K562 (cell line): ENCODE data around the gene HIVEP3. TPM values are rescaled to one million over a fixed set of nuclear protein-coding genes. Genes with fewer than 3 reads are reported as not detected.

Experiments used
- ATAC-seq: fragments of 200-7000 bp; cut with Tn5 transposase; 3 replicates; pipeline ENCODE4 v1.9.1; 2020; ENCODE audit warnings: moderate library complexity
- BruUV-seq: library from RNA; stranded (reverse); fragments of 400-500 nt; replicated peaks from 2 replicates; lab custom pipeline; 2021; lab: Mats Ljungman, UMichigan
- CTCF ChIA-PET: fragments of 300-600 bp; formaldehyde crosslinking; extraction: SDS; loops from one replicate; lab custom pipeline; 2021; ENCODE audit warnings: low intra/inter-chr PET ratio; lab: Yijun Ruan, JAX
- POLR2A ChIA-PET: fragments of 300-600, 350-650 bp; sonication (Branson Sonifier 250); formaldehyde crosslinking; extraction: SDS; loops from one replicate; lab custom pipeline; 2021; ENCODE audit warnings: antibody characterized with exemption, inconsistent platforms; lab: Yijun Ruan, JAX
- DNase-seq, 4 experiments: peaks; one replicate each; pipeline versions ENCODE4 v3.0.0 to v3.0.0-alpha.2; 2011 to 2018; ENCODE audit warnings: low spot score in 3 of 4, mixed read lengths in 3 of 4; ENCODE audit errors: extremely low read depth in 1 of 4
- FAIRE-seq: peaks from 2 replicates; lab custom pipeline; 2011; peaks lifted over from hg19 to GRCh38; lab: Jason Lieb, UNC
- H2AFZ ChIP-seq: 2 replicates; pipeline ENCODE4 v1.6.0; 2011; ENCODE audit warnings: low read depth, low read length, control low read depth, inconsistent platforms
- H3K27ac ChIP-seq: fragments of 200-600 bp; 3 replicates; pipeline ENCODE4 v1.8.0; 2011; ENCODE audit warnings: low read depth, mild to moderate bottlenecking, control low read depth, inconsistent platforms, low read length, moderate library complexity, mixed read lengths; ENCODE audit errors: extremely low read depth
- H3K27me3 ChIP-seq, 2 experiments: fragments of 300-600 bp in 1 of 2; 2 replicates in 1 of 2; 3 replicates in 1 of 2; pipeline versions ENCODE4 v1.6.0 to v1.8.0; 2011; ENCODE audit warnings: inconsistent platforms in 2 of 2, low read length in 2 of 2, mild to moderate bottlenecking in 1 of 2, mixed read lengths in 1 of 2, moderate library complexity in 1 of 2; ENCODE audit not compliant: control insufficient read depth in 2 of 2, insufficient read depth in 2 of 2
- H3K36me3 ChIP-seq: fragments of 300-600 bp; 3 replicates; pipeline ENCODE4 v1.8.0; 2011; ENCODE audit warnings: mild to moderate bottlenecking, low read length, inconsistent platforms; ENCODE audit not compliant: control insufficient read depth, insufficient read depth
- H3K4me1 ChIP-seq, 2 experiments: fragments of 200-600 bp in 1 of 2; replicated peaks in 1 of 2; 2 replicates in 1 of 2; 3 replicates in 1 of 2; pipeline versions ENCODE4 v1.5.1 to v1.8.0; 2011; ENCODE audit warnings: inconsistent platforms in 2 of 2, low read length in 2 of 2, mild to moderate bottlenecking in 1 of 2, mixed read lengths in 1 of 2, moderate library complexity in 1 of 2; ENCODE audit not compliant: control insufficient read depth in 2 of 2, insufficient read depth in 2 of 2
- H3K4me2 ChIP-seq: 2 replicates; pipeline ENCODE4 v1.6.1; 2011; ENCODE audit warnings: low read length, control low read depth, inconsistent platforms, mixed read lengths; ENCODE audit not compliant: insufficient read depth
- H3K4me3 ChIP-seq: fragments of 200-600 bp; sonication (generic), shearing (Covaris generic); 2 replicates; pipeline ENCODE4 v1.5.1; 2016; ENCODE audit warnings: control low read depth, inconsistent platforms
- H3K79me2 ChIP-seq: fragments of 200-600 bp; 3 replicates; pipeline ENCODE4 v1.8.0; 2011; ENCODE audit warnings: low read length, inconsistent platforms; ENCODE audit not compliant: control insufficient read depth, insufficient read depth
- H3K9ac ChIP-seq, 2 experiments: 2 replicates each; pipeline versions ENCODE4 v1.6.0 to v1.6.1; 2011; ENCODE audit warnings: low read depth in 2 of 2, low read length in 2 of 2, control low read depth in 1 of 2, inconsistent platforms in 1 of 2, mild to moderate bottlenecking in 1 of 2, mixed read lengths in 1 of 2; ENCODE audit not compliant: insufficient read depth in 1 of 2
- H3K9me1 ChIP-seq: one replicate; pipeline ENCODE4 v1.6.0; 2011; ENCODE audit warnings: inconsistent platforms, mild to moderate bottlenecking, low read length, moderate library complexity; ENCODE audit not compliant: control insufficient read depth, insufficient read depth
- H3K9me3 ChIP-seq: replicated peaks from 2 replicates; pipeline ENCODE4 v1.5.1; 2011; ENCODE audit warnings: low read depth, low read length, inconsistent platforms; ENCODE audit not compliant: control insufficient read depth, insufficient read depth
- H4K20me1 ChIP-seq: replicated peaks from 2 replicates; pipeline ENCODE4 v1.6.1; 2011; ENCODE audit warnings: low read length, inconsistent platforms, mixed read lengths; ENCODE audit not compliant: control insufficient read depth, insufficient read depth
- ADNP ChIP-seq: fragments of 200-800 bp; sonication (Bioruptor generic); IDR thresholded peaks from 2 replicates; pipeline ENCODE4 v1.6.1; 2016; ENCODE audit warnings: missing genetic modification characterization, missing compliant biosample characterization
- ARHGAP35 ChIP-seq: fragments of 450-650 bp; IDR thresholded peaks from 2 replicates; pipeline ENCODE4 v1.6.1; 2018; ENCODE audit not compliant: partially characterized antibody
- ETV1 ChIP-seq: fragments of 450-650 bp; conservative IDR thresholded peaks from 2 replicates; pipeline ENCODE4 v1.6.1; 2016; ENCODE audit warnings: missing genetic modification characterization, control low read depth, low read depth, missing compliant biosample characterization
- GABPB2 ChIP-seq: fragments of 250-450 bp; sonication (Bioruptor Pico); conservative IDR thresholded peaks from 2 replicates; pipeline ENCODE4 v1.5.1; 2021; ENCODE audit warnings: mild to moderate bottlenecking
- HDAC3 ChIP-seq: fragments of 450-650 bp; IDR thresholded peaks from 2 replicates; pipeline ENCODE4 v1.6.1; 2018; ENCODE audit warnings: borderline replicate concordance, mild to moderate bottlenecking, moderate library complexity; ENCODE audit not compliant: partially characterized antibody
- KDM4B ChIP-seq, 2 experiments: fragments of 450-650 bp in 1 of 2; sonication (generic) in 1 of 2; IDR thresholded peaks; 2 replicates each; pipeline ENCODE4 v1.6.1; 2016 to 2017; ENCODE audit warnings: borderline replicate concordance in 2 of 2, antibody characterized with exemption in 1 of 2, low read depth in 1 of 2, mild to moderate bottlenecking in 1 of 2
- KLF16 ChIP-seq: IDR thresholded peaks from 2 replicates; pipeline ENCODE4 v1.6.1; 2016; ENCODE audit warnings: antibody characterized with exemption
- NFYB ChIP-seq: IDR thresholded peaks from 2 replicates; pipeline ENCODE4 v1.6.1; 2011; ENCODE audit warnings: mild to moderate bottlenecking, moderate library complexity; ENCODE audit not compliant: insufficient read length; ENCODE audit errors: extremely low read depth
- PHB2 ChIP-seq: fragments of 450-650 bp; IDR thresholded peaks from 2 replicates; pipeline ENCODE4 v1.6.1; 2017; ENCODE audit warnings: low read depth
- ZBTB49 ChIP-seq: sonication (generic); formaldehyde crosslinking; IDR thresholded peaks from 2 replicates; pipeline ENCODE4 v1.8.0; 2022; ENCODE audit warnings: missing genetic modification reagents, mild to moderate bottlenecking, borderline replicate concordance
- ZNF518B ChIP-seq: fragments of 250-450 bp; sonication (Bioruptor Pico); IDR thresholded peaks from 2 replicates; pipeline ENCODE4 v1.5.0; 2021; ENCODE audit warnings: mild to moderate bottlenecking, moderate library complexity
- WGBS: fragments of 100-300 bp; shearing (Covaris generic); methylation state at CpG from one replicate; pipeline ENCODE4 v1.1.6; 2016; ENCODE audit warnings: low coverage, mixed read lengths; ENCODE audit not compliant: insufficient coverage; ENCODE audit errors: missing lambda C conversion rate; 5-methylcytosine and 5-hydroxymethylcytosine counted together
- in situ Hi-C: fragments of 300-500 bp; cut with MboI; formaldehyde crosslinking; loops from 4 replicates; pipeline ENCODE4 v1.15.0; 2018; ENCODE audit warnings: inconsistent platforms, mixed read lengths
- intact Hi-C: fragments of 100-400 bp; cut with micrococcal nuclease; formaldehyde crosslinking; loops from 2 replicates; pipeline ENCODE4 v1.14.2; 2022
- polyA plus RNA-seq, 8 experiments: library from polyadenylated mRNA; depleted of rRNA in 4 of 8; stranded (reverse) in 5 of 8; unstranded in 3 of 8; fragments of >200 nt; fragmentation: Nextera tagmentation in 2 of 8; fragmentation: Illumina TruSeq in 1 of 8; extraction: Ambion mirVana in 2 of 8; extraction: Trizol in 1 of 8; gene quantifications; 2 replicates each; pipeline versions ENCODE4 v1.2.1 to v1.2.3, GENCODE V29; 2011 to 2014; ENCODE audit warnings: inconsistent platforms in 1 of 8, missing spikeins in 1 of 8
- total RNA-seq, 7 experiments: library from RNA; depleted of rRNA in 6 of 7; stranded (reverse); fragments of >200 nt in 6 of 7; fragmentation: Illumina TruSeq in 2 of 7; extraction: Trizol in 2 of 7; gene quantifications; 2 replicates each; pipeline versions ENCODE4 v1.2.1 to v1.2.3, GENCODE V29; 2011 to 2021; ENCODE audit warnings: low replicate concordance in 1 of 7
- TF ChIP-seq, protein P1 (sequence below): IDR thresholded peaks from 2 replicates; pipeline ENCODE4 v1.6.1; 2014; ENCODE audit warnings: antibody characterized with exemption

The HIVEP3 gene
- total and polyA plus RNA-seq, 9 of the 15 experiments (the other 6 are each of a cell fraction or from before 2014, with no cell fraction given) = 0.09 to 0.58 (median 0.34) TPM; not detected in 1

DNA sequence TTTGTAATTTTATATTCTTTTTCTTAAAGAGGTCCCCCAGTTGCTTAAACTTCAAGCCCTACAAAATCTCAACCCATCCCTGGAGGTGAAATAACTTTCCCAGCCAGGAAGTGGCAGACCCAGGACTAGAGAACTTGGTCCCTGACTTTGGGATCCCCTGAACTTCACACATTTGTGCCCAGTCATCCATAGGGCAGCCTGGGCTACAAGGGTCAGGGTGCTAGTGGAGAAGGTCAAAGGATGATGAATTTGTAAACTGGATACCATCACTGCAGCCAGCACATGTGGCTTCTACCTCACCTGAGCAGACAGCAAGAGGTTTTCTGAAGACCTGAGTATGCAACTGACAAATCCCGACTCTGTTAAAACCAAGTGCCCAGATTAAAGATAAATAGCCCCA is 31.4 kb downstream of the HIVEP3 start (continued):
- no peak for TF ChIP-seq ETV1 (tag)
- no peak for TF ChIP-seq ADNP (tag)

DNA sequence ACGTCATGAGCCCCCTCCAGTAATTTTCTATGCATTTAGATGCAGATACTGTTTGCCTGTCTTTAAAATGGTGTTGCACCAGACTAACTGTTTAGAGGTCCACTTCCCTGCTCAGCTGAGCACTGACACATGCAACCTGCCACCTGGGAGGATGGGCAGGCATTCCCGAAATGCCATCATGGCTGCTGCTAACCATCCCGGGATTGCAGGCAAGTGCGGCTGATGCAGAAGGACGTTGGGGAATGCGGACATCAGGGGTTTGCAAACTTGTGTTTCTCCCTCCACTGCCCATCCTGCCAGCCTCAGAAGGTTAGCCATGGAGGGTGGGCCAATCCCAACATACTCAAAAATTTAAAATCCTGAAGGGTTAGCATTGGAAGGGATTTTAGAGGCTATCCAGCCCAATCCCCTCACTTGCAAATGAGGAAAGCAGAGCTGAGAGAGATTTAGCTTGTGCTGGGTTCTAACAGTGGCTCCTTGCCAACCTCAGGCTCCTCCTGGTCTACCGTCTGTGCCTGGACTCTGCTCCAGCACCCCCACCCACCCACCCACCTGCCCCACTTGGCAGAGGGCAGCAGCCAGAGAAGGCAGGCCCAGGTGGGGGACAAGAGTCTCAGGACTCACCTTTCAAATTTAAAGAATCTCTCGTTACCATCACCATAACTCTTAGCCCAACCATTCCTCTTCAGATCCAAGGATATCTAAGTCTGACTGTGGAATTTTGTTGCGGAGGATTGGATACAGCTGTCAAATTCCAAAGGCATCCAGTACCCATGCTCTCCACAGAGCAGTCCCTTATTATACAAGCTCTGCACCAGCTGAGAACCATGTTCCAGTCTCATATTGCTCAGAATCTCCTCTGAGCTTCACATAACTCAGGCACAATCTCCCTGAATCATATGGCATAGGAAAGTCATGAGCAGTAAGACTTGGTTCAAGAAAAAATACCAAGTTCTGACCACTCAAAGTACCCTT is 34.2 kb downstream of the HIVEP3 start:
- POLR2A ChIA-PET = interaction anchor here (1.7 kb wide), 1 partner anchor 19 kb away, joined by 3 read pairs; no protein-coding TSS in a partner anchor
- no peak for ATAC-seq
- no peak overlapping the region for H3K9ac ChIP-seq
- CTCF ChIA-PET = no interaction called here
- H2AFZ ChIP-seq = no peak overlapping the region
- H4K20me1 ChIP-seq = no peaks in the 10 kb centered on the region
- H3K4me2 ChIP-seq = no peak overlapping the region
- WGBS = 39% methylated on average over 8 of the region's 9 CpGs
- H3K9me3 ChIP-seq = no peaks in the 10 kb centered on the region
- H3K27me3 ChIP-seq = no peaks in the 10 kb centered on the region
- peaks cover 0 to 32% of the 10 kb centered on the region in 2 experiments; a peak in 4 of 5 replicates for H3K4me1 ChIP-seq
- H3K9me1 ChIP-seq = no peaks in the 10 kb centered on the region
- H3K79me2 ChIP-seq = no peaks in the 10 kb centered on the region
- H3K27ac ChIP-seq = no peak overlapping the region
- no peak for DNase-seq
- in situ Hi-C loops (no loop called here), intact Hi-C loops (no loop called here)
- H3K36me3 ChIP-seq = no peaks in the 10 kb centered on the region
- FAIRE-seq = no peak
- BruUV-seq = no TSS peak
- H3K4me3 ChIP-seq = no peak overlapping the region
- no peak for TF ChIP-seq KDM4B (IDR thresholded peaks at IDR 0.05; ENCODE audit: borderline replicate concordance in 2 of 2, low read depth in 1 of 2)
- TF ChIP-seq, protein P1, sequence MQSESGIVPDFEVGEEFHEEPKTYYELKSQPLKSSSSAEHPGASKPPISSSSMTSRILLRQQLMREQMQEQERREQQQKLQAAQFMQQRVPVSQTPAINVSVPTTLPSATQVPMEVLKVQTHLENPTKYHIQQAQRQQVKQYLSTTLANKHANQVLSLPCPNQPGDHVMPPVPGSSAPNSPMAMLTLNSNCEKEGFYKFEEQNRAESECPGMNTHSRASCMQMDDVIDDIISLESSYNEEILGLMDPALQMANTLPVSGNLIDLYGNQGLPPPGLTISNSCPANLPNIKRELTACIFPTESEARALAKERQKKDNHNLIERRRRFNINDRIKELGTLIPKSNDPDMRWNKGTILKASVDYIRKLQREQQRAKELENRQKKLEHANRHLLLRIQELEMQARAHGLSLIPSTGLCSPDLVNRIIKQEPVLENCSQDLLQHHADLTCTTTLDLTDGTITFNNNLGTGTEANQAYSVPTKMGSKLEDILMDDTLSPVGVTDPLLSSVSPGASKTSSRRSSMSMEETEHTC = no peak
- TF ChIP-seq ARHGAP35 = no peak
- TF ChIP-seq ZNF518B (CRISPR knock-in tag) = no peak
- TF ChIP-seq PHB2 = no peak
- no peak for TF ChIP-seq GABPB2 (CRISPR knock-in tag)
- TF ChIP-seq KLF16 = no peak
- no peak for TF ChIP-seq NFYB
- TF ChIP-seq HDAC3 = no peak
- TF ChIP-seq ZBTB49 (CRISPR knock-in tag) = no peak
